Measurements from ENCODE around the gene RAB4B.

DNA sequence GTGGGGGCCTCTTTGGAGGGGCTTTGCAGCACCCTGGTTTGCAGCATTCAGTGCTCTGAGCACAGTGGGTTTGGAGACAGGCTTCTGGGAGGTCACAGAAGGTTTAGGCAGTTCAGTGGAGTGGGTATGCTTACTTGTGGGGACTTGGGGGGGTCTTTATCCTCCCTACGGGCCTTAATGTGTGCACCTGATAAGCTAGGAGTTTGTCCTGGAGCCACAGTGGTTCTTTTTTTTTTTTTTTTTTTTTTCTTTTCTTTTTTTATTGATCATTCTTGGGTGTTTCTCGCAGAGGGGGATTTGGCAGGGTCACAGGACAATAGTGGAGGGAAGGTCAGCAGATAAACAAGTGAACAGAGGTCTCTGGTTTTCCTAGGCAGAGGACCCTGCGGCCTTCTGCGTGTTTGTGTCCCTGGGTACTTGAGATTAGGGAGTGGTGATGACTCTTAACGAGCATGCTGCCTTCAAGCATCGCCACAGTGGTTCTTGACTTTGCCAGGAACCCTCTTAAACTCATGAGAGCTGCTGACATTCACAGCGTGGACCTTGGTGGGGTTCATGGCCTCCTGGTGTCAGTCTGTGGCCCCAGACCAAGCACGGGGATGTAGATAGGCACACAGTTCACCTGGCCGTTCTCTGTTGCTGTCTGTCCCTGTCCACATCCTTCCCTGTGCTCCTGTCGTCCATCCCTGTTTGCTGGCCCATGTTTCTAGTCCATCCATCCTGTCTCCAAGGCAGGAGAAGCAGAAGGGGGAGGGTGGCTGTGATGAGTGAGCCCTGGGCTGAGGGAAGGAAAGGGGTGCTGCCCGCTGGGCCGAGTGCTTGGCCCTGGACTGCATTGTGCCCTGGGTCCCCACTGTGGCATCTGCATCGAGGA, 23.6 kb downstream of the RAB4B start:
- TF ChIP-seq, protein P1, sequence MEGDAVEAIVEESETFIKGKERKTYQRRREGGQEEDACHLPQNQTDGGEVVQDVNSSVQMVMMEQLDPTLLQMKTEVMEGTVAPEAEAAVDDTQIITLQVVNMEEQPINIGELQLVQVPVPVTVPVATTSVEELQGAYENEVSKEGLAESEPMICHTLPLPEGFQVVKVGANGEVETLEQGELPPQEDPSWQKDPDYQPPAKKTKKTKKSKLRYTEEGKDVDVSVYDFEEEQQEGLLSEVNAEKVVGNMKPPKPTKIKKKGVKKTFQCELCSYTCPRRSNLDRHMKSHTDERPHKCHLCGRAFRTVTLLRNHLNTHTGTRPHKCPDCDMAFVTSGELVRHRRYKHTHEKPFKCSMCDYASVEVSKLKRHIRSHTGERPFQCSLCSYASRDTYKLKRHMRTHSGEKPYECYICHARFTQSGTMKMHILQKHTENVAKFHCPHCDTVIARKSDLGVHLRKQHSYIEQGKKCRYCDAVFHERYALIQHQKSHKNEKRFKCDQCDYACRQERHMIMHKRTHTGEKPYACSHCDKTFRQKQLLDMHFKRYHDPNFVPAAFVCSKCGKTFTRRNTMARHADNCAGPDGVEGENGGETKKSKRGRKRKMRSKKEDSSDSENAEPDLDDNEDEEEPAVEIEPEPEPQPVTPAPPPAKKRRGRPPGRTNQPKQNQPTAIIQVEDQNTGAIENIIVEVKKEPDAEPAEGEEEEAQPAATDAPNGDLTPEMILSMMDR (tag by site-specific recombination; IDR thresholded peaks at IDR 0.05), result no peak
- TF ChIP-seq, protein P2, sequence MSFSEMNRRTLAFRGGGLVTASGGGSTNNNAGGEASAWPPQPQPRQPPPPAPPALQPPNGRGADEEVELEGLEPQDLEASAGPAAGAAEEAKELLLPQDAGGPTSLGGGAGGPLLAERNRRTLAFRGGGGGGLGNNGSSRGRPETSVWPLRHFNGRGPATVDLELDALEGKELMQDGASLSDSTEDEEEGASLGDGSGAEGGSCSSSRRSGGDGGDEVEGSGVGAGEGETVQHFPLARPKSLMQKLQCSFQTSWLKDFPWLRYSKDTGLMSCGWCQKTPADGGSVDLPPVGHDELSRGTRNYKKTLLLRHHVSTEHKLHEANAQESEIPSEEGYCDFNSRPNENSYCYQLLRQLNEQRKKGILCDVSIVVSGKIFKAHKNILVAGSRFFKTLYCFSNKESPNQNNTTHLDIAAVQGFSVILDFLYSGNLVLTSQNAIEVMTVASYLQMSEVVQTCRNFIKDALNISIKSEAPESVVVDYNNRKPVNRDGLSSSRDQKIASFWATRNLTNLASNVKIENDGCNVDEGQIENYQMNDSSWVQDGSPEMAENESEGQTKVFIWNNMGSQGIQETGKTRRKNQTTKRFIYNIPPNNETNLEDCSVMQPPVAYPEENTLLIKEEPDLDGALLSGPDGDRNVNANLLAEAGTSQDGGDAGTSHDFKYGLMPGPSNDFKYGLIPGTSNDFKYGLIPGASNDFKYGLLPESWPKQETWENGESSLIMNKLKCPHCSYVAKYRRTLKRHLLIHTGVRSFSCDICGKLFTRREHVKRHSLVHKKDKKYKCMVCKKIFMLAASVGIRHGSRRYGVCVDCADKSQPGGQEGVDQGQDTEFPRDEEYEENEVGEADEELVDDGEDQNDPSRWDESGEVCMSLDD (tag by site-specific recombination; IDR thresholded peaks at IDR 0.05), result peak; percentile 56; the same call in 1 of the 2 replicates
